Liver (tissue), 9 donors: ENCODE results near the gene MEGF11. TPM values are rescaled to one million over a fixed set of nuclear protein-coding genes. Genes with fewer than 3 reads are reported as not detected.

Experiments
- DNase-seq: peaks from one replicate; pipeline ENCODE4 v3.0.0-alpha.2; 2017; ENCODE audit warnings: low spot score
- H3K27ac ChIP-seq, 2 donors: one replicate each; pipeline ENCODE4 v1.7.0; 2013; ENCODE audit warnings: inconsistent platforms in 2 of 2, low read length in 2 of 2, control low read depth in 1 of 2, low read depth in 1 of 2, mild to moderate bottlenecking in 1 of 2
- H3K27me3 ChIP-seq, 4 donors: one replicate each; pipeline versions ENCODE4 v1.6.1 to v1.7.0; 2013; ENCODE audit warnings: low read length in 3 of 4, inconsistent platforms in 1 of 4, mild to moderate bottlenecking in 1 of 4, moderate library complexity in 1 of 4; ENCODE audit not compliant: control insufficient read depth in 4 of 4, insufficient read depth in 4 of 4
- H3K36me3 ChIP-seq, 4 donors: one replicate each; pipeline versions ENCODE4 v1.6.1 to v1.7.0; 2013; ENCODE audit warnings: low read length in 3 of 4, mild to moderate bottlenecking in 3 of 4, low read depth in 1 of 4, moderate library complexity in 1 of 4; ENCODE audit not compliant: control insufficient read depth in 4 of 4, insufficient read depth in 3 of 4
- H3K4me1 ChIP-seq, 4 donors: one replicate each; pipeline versions ENCODE4 v1.6.1 to v1.7.0; 2013; ENCODE audit warnings: low read length in 3 of 4, mild to moderate bottlenecking in 3 of 4, moderate library complexity in 1 of 4; ENCODE audit not compliant: control insufficient read depth in 4 of 4, insufficient read depth in 4 of 4
- H3K4me3 ChIP-seq, 3 donors: one replicate each; pipeline versions ENCODE4 v1.6.1 to v1.7.0; 2013; ENCODE audit warnings: low read length in 3 of 3, control low read depth in 1 of 3, low read depth in 1 of 3, mild to moderate bottlenecking in 1 of 3
- H3K9ac ChIP-seq, 2 donors: one replicate each; pipeline ENCODE4 v1.7.0; 2013; ENCODE audit warnings: low read length in 2 of 2, mild to moderate bottlenecking in 2 of 2, moderate library complexity in 2 of 2, control low read depth in 1 of 2, low read depth in 1 of 2
- H3K9me3 ChIP-seq, 4 donors: one replicate each; pipeline versions ENCODE4 v1.6.1 to v1.7.0; 2013; ENCODE audit warnings: low read length in 3 of 4; ENCODE audit not compliant: control insufficient read depth in 4 of 4
- ATF3 ChIP-seq: IDR thresholded peaks from 2 replicates; pipeline ENCODE4 v1.6.1; 2016; ENCODE audit warnings: antibody characterized with exemption
- EGR1 ChIP-seq, 2 donors: IDR thresholded peaks; 2 replicates each; pipeline ENCODE4 v1.6.1; 2016 to 2018; ENCODE audit warnings: antibody characterized with exemption in 2 of 2, low read depth in 2 of 2
- FOXA1 ChIP-seq: IDR thresholded peaks from 2 replicates; pipeline ENCODE4 v1.6.1; 2016; ENCODE audit warnings: antibody characterized with exemption
- GABPA ChIP-seq, 2 donors: IDR thresholded peaks in 1 of 2; conservative IDR thresholded peaks in 1 of 2; 2 replicates each; pipeline ENCODE4 v1.6.1; 2016; ENCODE audit warnings: antibody characterized with exemption in 2 of 2, mild to moderate bottlenecking in 1 of 2, moderate library complexity in 1 of 2
- HNF4A ChIP-seq, 2 donors: conservative IDR thresholded peaks; 2 replicates each; pipeline ENCODE4 v1.6.1; 2016; ENCODE audit warnings: antibody characterized with exemption in 2 of 2, mild to moderate bottlenecking in 2 of 2
- HNF4G ChIP-seq: IDR thresholded peaks from 2 replicates; pipeline ENCODE4 v1.6.1; 2016; ENCODE audit warnings: antibody characterized with exemption
- JUND ChIP-seq, 2 donors: IDR thresholded peaks; 2 replicates each; pipeline ENCODE4 v1.6.1; 2016; ENCODE audit warnings: antibody characterized with exemption in 2 of 2
- NR2F2 ChIP-seq: IDR thresholded peaks from 2 replicates; pipeline ENCODE4 v1.6.1; 2016; ENCODE audit warnings: antibody characterized with exemption
- RAD21 ChIP-seq, 2 donors: IDR thresholded peaks; 2 replicates each; pipeline ENCODE4 v1.6.1; 2016; ENCODE audit warnings: antibody characterized with exemption in 2 of 2, mild to moderate bottlenecking in 2 of 2
- RXRA ChIP-seq, 2 donors: IDR thresholded peaks; 2 replicates each; pipeline ENCODE4 v1.6.1; 2017 to 2018; ENCODE audit warnings: antibody characterized with exemption in 2 of 2, mild to moderate bottlenecking in 1 of 2
- SP1 ChIP-seq: IDR thresholded peaks from 2 replicates; pipeline ENCODE4 v1.6.1; 2018; ENCODE audit warnings: antibody characterized with exemption, mild to moderate bottlenecking
- YY1 ChIP-seq: IDR thresholded peaks from 2 replicates; pipeline ENCODE4 v1.6.1; 2016; ENCODE audit warnings: antibody characterized with exemption, mild to moderate bottlenecking
- WGBS: extraction: QIAGEN DNeasy Blood & Tissue Kit; methylation state at CpG from one replicate; pipeline ENCODE4 v1.1.7; 2013; 5-methylcytosine and 5-hydroxymethylcytosine counted together
- polyA plus RNA-seq, 2 donors: library from polyadenylated mRNA; stranded (reverse) in 1 of 2; unstranded in 1 of 2; fragments of 200-250 nt in 1 of 2; fragments of >200 nt in 1 of 2; fragmentation: Nextera tagmentation in 1 of 2; extraction: Ambion mirVana in 1 of 2; gene quantifications; one replicate each; pipeline versions ENCODE4 v1.2.1 to v1.2.3, GENCODE V29; 2013 to 2015
- total RNA-seq, 2 donors: library from RNA; depleted of rRNA; stranded (reverse); fragments of >200 nt; gene quantifications; one replicate each; pipeline ENCODE4 v1.2.3, GENCODE V29; 2014
- TF ChIP-seq, protein P1 (sequence below): IDR thresholded peaks from 2 replicates; pipeline ENCODE4 v1.6.1; 2016; ENCODE audit warnings: antibody characterized with exemption
- TF ChIP-seq, protein P2 (sequence below): IDR thresholded peaks from 2 replicates; pipeline ENCODE4 v1.6.1; 2016; ENCODE audit warnings: antibody characterized with exemption, mild to moderate bottlenecking
- TF ChIP-seq, protein P3 (sequence below): fragments of 150-350 bp; IDR thresholded peaks from 2 replicates; pipeline ENCODE4 v1.5.1; 2017; ENCODE audit warnings: improper control_type of control experiment, low read depth, low read length; ENCODE audit not compliant: missing input control
- donor health status: healthy.
- donor health status: healthy.
- donor health status: healthy.
- donor health status: healthy.
- donor health status: healthy.

The MEGF11 gene
- total and polyA plus RNA-seq, 4 donors, result under 0.01 to 0.51 (median 0.03) TPM; not detected in 1

DNA sequence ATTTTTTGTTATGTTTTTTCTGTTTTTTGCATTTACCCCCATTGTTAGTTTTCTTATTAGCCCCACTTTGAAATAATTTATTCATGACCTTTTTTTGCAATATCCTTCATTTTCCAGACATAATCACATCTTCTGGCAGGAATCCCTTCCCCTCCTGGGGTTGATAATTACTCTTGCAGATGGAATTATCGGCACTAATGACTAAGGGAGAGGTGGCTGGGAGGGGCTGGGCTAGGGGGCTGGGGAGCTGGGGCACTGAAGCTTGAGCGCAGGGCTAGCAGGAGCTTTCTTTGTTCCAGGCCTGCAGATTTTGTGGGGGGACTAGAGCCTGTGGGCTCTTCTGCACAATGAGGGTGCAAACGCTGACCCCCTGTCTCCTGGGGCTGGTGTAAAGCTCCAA is 306.5 kb downstream of the MEGF11 start (continued):
- no peak for TF ChIP-seq EGR1 (IDR thresholded peaks at IDR 0.05; ENCODE audit: low read depth in 2 of 2)

GRCh38 chr15:65945616-65946015 is 307.9 kb downstream of the MEGF11 start:
- no peaks in the 10 kb centered on the region for H3K27me3 ChIP-seq
- H3K4me1 ChIP-seq, result peaks cover 0 to 3% (median 0%) of the 10 kb centered on the region in 4 donors
- no peak for DNase-seq
- no peak overlapping the region for H3K9ac ChIP-seq
- no peak overlapping the region for H3K4me3 ChIP-seq
- no peaks in the 10 kb centered on the region for H3K36me3 ChIP-seq
- no peaks in the 10 kb centered on the region for H3K9me3 ChIP-seq
- no peak overlapping the region for H3K27ac ChIP-seq
- WGBS, result 92% methylated on average over 6 of the region's 6 CpGs
- no peak for TF ChIP-seq RAD21 (IDR thresholded peaks at IDR 0.05)

GRCh38 chr15:65944404-65944803 is 309.1 kb downstream of the MEGF11 start:
- TF ChIP-seq RAD21 (IDR thresholded peaks at IDR 0.05) (no peak), HNF4A (conservative IDR thresholded peaks at IDR 0.05) (no peak), GABPA (IDR thresholded peaks at IDR 0.05 in 1 of 2, conservative IDR thresholded peaks at IDR 0.05 in 1 of 2) (no peak), RXRA (IDR thresholded peaks at IDR 0.05) (no peak), SP1 (no peak), ATF3 (no peak), JUND (IDR thresholded peaks at IDR 0.05) (no peak), HNF4G (no peak), YY1 (no peak), EGR1 (IDR thresholded peaks at IDR 0.05; ENCODE audit: low read depth in 2 of 2) (no peak), FOXA1 (no peak), NR2F2 (no peak)
- TF ChIP-seq, protein P1, sequence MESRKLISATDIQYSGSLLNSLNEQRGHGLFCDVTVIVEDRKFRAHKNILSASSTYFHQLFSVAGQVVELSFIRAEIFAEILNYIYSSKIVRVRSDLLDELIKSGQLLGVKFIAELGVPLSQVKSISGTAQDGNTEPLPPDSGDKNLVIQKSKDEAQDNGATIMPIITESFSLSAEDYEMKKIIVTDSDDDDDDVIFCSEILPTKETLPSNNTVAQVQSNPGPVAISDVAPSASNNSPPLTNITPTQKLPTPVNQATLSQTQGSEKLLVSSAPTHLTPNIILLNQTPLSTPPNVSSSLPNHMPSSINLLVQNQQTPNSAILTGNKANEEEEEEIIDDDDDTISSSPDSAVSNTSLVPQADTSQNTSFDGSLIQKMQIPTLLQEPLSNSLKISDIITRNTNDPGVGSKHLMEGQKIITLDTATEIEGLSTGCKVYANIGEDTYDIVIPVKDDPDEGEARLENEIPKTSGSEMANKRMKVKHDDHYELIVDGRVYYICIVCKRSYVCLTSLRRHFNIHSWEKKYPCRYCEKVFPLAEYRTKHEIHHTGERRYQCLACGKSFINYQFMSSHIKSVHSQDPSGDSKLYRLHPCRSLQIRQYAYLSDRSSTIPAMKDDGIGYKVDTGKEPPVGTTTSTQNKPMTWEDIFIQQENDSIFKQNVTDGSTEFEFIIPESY, result no peak
- TF ChIP-seq, protein P2, sequence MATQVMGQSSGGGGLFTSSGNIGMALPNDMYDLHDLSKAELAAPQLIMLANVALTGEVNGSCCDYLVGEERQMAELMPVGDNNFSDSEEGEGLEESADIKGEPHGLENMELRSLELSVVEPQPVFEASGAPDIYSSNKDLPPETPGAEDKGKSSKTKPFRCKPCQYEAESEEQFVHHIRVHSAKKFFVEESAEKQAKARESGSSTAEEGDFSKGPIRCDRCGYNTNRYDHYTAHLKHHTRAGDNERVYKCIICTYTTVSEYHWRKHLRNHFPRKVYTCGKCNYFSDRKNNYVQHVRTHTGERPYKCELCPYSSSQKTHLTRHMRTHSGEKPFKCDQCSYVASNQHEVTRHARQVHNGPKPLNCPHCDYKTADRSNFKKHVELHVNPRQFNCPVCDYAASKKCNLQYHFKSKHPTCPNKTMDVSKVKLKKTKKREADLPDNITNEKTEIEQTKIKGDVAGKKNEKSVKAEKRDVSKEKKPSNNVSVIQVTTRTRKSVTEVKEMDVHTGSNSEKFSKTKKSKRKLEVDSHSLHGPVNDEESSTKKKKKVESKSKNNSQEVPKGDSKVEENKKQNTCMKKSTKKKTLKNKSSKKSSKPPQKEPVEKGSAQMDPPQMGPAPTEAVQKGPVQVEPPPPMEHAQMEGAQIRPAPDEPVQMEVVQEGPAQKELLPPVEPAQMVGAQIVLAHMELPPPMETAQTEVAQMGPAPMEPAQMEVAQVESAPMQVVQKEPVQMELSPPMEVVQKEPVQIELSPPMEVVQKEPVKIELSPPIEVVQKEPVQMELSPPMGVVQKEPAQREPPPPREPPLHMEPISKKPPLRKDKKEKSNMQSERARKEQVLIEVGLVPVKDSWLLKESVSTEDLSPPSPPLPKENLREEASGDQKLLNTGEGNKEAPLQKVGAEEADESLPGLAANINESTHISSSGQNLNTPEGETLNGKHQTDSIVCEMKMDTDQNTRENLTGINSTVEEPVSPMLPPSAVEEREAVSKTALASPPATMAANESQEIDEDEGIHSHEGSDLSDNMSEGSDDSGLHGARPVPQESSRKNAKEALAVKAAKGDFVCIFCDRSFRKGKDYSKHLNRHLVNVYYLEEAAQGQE, result no peak
- TF ChIP-seq, protein P3, sequence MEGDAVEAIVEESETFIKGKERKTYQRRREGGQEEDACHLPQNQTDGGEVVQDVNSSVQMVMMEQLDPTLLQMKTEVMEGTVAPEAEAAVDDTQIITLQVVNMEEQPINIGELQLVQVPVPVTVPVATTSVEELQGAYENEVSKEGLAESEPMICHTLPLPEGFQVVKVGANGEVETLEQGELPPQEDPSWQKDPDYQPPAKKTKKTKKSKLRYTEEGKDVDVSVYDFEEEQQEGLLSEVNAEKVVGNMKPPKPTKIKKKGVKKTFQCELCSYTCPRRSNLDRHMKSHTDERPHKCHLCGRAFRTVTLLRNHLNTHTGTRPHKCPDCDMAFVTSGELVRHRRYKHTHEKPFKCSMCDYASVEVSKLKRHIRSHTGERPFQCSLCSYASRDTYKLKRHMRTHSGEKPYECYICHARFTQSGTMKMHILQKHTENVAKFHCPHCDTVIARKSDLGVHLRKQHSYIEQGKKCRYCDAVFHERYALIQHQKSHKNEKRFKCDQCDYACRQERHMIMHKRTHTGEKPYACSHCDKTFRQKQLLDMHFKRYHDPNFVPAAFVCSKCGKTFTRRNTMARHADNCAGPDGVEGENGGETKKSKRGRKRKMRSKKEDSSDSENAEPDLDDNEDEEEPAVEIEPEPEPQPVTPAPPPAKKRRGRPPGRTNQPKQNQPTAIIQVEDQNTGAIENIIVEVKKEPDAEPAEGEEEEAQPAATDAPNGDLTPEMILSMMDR, result no peak
- no peak overlapping the region for H3K27ac ChIP-seq
- WGBS, result 77% methylated on average over 3 of the region's 3 CpGs

More at GRCh38 chr15:65944404-65944803, 309.1 kb downstream of the MEGF11 start:
- H3K27me3 ChIP-seq, result no peaks in the 10 kb centered on the region
- no peak for DNase-seq
- H3K9me3 ChIP-seq, result no peaks in the 10 kb centered on the region
- H3K4me3 ChIP-seq, result no peak overlapping the region
- H3K4me1 ChIP-seq, result peaks cover 0 to 3% (median 0%) of the 10 kb centered on the region in 4 donors
- H3K9ac ChIP-seq, result no peak overlapping the region
- no peaks in the 10 kb centered on the region for H3K36me3 ChIP-seq
